ENCODE measurements around the gene TMEM272. TPM values are rescaled to one million over a fixed set of nuclear protein-coding genes. Genes with fewer than 3 reads are reported as not detected.
A peak's percentile ranks its signal among the peaks of the same experiment; 100 is the strongest.

Gene TMEM272
- total and polyA plus RNA-seq, 2 of the 13 experiments (the other 11 are each of a cell fraction or from before 2014, with no cell fraction given), result 0.37 to 0.62 TPM

- TF ChIP-seq XRCC5 (optimal IDR thresholded peaks at IDR 0.05; ENCODE audit: low read length) (no peak), ZNF543 (CRISPR knock-in tag; IDR thresholded peaks at IDR 0.05) (no peak), BRD4 (CRISPR knock-in tag; IDR thresholded peaks at IDR 0.05) (0 out of 2 replicates have a peak, but pooled peaks have one; percentile 18), ZNF619 (CRISPR knock-in tag; IDR thresholded peaks at IDR 0.05) (no peak), ZBTB38 (CRISPR knock-in tag; IDR thresholded peaks at IDR 0.05) (no peak; the same call in none of the 2 replicates), TAF1 (CRISPR knock-in tag; IDR thresholded peaks at IDR 0.05) (peak; percentile 65), ZNF224 (CRISPR knock-in tag; IDR thresholded peaks at IDR 0.05) (peak; percentile 76; the same call in 1 of the 2 replicates), ZFP62 (CRISPR knock-in tag; IDR thresholded peaks at IDR 0.05) (no peak), NONO (IDR thresholded peaks at IDR 0.05) (no peak), NONO (CRISPR knock-in tag; conservative IDR thresholded peaks at IDR 0.05) (peak; percentile 87), DBP (CRISPR knock-in tag; IDR thresholded peaks at IDR 0.05; ENCODE audit: not compliant biosample characterization) (peak; percentile 63), PATZ1 (CRISPR knock-in tag; IDR thresholded peaks at IDR 0.05) (no peak; the same call in 1 of the 2 replicates), ZNF629 (CRISPR knock-in tag; conservative IDR thresholded peaks at IDR 0.05) (no peak), ONECUT2 (CRISPR knock-in tag; IDR thresholded peaks at IDR 0.05) (no peak), SALL1 (CRISPR knock-in tag; IDR thresholded peaks at IDR 0.05) (peak; percentile 64; the same call in 1 of the 2 replicates), TERF1 (CRISPR knock-in tag; IDR thresholded peaks at IDR 0.05) (no peak), THAP11 (CRISPR knock-in tag; IDR thresholded peaks at IDR 0.05) (peak; percentile 45; the same call in 1 of the 2 replicates), ELF1 (CRISPR knock-in tag; IDR thresholded peaks at IDR 0.05) (peak; percentile 83), ZBTB34 (CRISPR knock-in tag; IDR thresholded peaks at IDR 0.05) (no peak), ZNF75D (CRISPR knock-in tag; IDR thresholded peaks at IDR 0.05; ENCODE audit: borderline replicate concordance) (no peak), DRAP1 (CRISPR knock-in tag; IDR thresholded peaks at IDR 0.05) (peak; percentile 48), MED1 (CRISPR knock-in tag; IDR thresholded peaks at IDR 0.05) (peak; percentile 47), SP4 (CRISPR knock-in tag; IDR thresholded peaks at IDR 0.05) (peak; percentile 89), NKX3-1 (CRISPR knock-in tag; IDR thresholded peaks at IDR 0.05) (0 out of 2 replicates have a peak, but pooled peaks have one; percentile 29)
Observed at GRCh38 chr13:51803422-51804294, 41.3 kb downstream of the TMEM272 start, which contains the start of gene DHRS12 (continued).

Measured in HepG2 (cell line).